DMS 273 (cell line): ENCODE results near the gene C2.

Experiments used
- DNase-seq: peaks from one replicate; lab custom pipeline; 2025; ENCODE audit not compliant: unreplicated experiment; lab: John Stamatoyannopoulos, UW

C2 gene

DNA sequence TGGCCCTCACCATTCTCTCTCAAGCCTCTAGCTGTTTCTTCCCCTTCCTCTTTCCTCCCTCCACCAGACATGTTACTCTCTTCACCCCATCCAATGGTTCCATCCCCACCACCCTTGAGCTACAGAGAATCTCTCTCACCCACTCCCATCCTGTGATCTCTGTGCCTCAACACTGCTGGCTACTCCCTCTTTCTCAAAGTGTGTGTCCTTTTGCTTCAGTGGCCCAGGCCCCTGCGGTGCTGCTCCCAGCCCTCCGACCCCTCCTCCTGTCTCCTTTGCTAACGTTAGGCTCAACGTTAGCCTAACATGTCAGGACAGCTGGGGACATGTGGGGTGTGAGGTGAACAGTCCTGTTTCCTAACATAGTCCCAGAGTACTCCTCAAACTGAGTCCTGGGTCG, 25.4 kb downstream of the C2 start:
- DNase-seq, result no peak

DNA sequence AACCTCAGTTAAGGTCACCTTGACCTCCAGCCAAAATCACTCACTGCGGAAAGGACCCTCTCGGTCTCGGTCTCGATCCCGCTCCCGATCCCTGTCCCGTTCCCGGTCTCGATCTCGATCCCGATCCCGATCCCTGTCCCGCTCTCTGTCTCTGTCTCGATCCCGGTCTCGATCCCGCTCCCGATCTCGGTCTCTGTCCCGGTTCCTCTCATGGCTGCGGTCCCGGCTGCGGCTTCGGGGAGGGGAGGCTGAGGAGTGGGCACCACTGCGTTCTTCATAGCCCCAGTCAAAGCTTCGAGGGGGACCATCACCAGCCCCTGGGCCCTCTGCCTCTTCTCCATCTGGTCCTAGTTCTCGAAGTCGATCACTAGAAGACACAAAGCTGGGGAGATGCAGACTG, 27.0 kb downstream of the C2 start:
- no peak for DNase-seq

DNA sequence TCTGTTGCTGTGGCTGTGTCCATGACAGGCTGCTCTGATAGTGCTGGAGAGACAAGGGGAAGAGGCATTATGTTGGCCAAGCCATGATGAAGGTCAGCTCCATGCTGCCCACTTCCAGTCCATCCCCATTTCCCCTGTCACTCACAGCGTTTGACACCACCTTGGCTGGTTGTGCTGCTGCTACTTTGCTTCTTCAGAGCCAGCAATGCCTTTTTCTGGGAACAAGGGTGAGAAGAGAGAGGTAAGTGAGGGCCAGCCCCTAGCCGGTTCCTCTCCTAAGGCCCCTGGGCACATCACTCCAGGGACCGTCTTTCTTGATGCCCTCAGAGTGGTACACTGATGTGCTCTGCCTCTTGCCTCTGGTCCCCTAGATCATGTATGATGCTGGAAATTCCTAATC, 29.3 kb downstream of the C2 start:
- DNase-seq, result no peak

DNA sequence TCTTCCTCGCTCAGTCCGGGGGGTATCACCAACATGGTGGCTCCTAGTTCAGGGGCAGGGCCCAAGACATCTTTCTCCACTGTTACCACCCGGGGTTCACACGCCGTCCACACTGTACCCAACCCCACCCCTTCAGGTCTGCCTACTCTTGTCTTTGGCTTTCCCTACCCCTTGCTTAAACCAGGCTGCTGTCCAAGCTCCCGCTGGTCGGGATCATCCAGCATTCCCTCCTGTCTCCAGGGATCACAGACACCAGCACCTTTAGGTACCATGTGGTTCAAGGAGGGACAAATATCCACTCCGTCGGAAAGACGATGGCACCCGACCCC, 30.9 kb downstream of the C2 start:
- no peak for DNase-seq

DNA sequence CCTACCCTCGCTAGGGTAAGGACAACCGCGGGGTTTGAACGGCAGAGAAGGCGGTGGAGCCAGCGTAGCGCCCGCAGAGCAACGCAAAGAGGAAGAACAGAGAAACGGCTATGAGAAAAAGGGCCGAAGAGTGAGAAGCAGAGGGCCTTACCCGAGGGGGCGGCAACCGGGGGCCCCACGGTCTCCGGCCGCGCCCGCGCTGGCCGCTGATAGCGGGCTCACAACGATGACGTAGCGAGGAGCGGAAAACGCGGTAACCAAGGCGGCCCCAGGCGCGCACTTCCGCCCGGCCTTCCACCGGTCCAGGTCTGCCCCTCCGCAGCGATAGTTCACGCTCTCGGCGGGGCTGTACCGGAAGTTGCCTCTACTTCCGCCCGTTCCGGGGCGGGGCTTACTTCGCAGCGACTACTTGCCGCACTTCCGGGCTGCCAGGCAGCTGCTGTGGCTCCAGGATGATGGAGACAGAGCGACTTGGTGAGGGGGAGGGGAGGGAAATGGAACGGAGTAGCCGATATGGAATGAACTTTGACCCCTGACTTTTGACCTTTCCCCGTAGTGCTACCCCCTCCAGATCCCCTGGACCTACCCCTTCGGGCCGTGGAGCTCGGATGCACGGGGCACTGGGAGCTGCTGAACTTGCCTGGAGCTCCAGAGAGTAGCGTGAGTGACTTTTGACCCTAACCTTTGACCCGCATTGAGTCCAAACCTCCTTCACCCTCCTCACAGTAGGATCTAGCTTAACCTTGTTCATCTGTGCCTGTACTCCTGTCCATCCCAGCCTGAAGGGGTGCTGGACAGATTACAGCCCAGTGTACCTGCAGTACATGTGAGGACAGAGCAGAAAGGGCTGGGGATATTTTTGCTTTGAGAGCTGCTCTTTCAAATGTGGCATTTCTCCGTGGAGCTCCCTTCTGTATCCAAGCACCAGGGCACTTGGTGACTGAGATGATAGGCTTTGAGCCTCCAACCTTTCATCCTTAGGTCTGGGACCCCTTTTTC, 31.5 kb downstream of the C2 start, which contains the start of the genes NELFE and SKIC2:
NELFE (minus strand) TSS at position 231 of the 999 bp plus-strand sequence. CDS start 525 bp downstream, outside the sequence.
SKIC2 (plus strand) TSS at position 435 of the 999 bp plus-strand sequence; CDS start at position 453, 18 bp downstream.
- DNase-seq, result peak; percentile 99

DNA sequence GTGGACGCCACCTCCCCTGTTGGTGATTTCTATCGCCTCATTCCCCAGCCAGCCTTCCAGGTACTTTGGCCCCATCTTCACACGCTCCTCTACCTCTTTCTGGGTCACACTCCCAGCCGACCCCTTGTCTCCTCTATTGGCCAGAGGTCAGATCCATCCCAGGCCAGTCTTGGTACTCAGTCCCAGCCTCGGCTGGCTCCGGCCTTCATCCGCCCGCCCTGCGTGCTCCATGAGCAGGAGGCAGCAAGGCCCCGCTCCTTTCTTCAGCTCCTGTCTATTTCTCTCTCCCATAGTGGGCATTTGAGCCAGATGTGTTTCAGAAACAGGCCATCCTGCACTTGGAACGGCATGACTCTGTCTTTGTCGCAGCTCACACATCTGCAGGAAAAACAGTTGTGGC, 34.1 kb downstream of the C2 start:
- DNase-seq, result no peak

DNA sequence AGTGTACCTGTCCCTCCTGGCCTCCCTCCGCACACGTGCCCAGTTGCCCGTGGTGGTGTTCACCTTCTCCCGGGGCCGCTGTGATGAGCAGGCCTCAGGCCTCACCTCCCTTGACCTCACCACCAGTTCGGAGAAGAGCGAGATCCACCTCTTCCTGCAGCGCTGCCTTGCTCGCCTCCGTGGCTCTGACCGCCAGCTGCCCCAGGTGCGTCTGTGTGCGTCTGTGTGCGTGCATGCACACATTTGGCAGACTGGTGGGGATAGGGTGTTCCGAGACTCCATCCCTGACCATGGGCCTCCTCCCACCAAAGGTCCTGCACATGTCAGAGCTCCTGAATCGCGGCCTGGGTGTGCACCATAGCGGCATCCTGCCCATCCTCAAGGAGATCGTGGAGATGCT, 36.4 kb downstream of the C2 start:
- no peak for DNase-seq

DNA sequence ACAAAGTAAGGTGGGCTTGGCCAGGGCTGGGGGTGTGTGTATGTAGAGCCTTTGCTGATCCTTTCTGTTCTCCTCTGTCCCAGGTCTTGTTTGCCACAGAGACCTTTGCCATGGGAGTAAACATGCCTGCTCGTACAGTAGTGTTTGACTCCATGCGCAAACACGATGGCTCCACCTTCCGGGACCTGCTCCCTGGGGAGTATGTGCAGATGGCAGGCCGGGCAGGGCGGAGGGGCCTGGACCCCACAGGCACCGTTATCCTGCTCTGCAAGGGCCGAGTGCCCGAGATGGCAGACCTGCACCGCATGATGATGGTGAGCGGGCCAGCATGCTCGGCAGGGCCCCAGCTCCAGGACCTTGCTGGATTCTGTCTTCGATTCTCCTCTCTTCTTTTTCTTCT, 38.2 kb downstream of the C2 start:
- no peak for DNase-seq

DNA sequence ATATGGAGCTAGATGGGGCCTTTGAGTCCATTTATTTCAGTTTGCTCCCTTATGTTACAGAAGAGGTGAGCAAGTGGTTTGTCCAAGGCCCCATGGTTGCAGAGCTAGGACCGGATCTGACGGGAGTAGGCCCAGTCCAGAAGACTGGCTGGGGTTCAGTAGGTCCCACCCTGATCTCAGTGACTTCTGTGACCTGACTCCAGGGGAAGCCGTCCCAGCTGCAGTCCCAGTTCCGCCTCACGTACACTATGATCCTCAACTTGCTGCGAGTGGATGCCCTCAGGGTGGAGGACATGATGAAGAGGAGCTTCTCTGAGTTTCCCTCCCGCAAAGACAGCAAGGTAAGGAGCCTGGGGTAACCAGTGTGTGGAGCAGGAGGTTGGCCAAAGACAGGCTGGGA, 39.0 kb downstream of the C2 start:
- DNase-seq, result no peak

DNA sequence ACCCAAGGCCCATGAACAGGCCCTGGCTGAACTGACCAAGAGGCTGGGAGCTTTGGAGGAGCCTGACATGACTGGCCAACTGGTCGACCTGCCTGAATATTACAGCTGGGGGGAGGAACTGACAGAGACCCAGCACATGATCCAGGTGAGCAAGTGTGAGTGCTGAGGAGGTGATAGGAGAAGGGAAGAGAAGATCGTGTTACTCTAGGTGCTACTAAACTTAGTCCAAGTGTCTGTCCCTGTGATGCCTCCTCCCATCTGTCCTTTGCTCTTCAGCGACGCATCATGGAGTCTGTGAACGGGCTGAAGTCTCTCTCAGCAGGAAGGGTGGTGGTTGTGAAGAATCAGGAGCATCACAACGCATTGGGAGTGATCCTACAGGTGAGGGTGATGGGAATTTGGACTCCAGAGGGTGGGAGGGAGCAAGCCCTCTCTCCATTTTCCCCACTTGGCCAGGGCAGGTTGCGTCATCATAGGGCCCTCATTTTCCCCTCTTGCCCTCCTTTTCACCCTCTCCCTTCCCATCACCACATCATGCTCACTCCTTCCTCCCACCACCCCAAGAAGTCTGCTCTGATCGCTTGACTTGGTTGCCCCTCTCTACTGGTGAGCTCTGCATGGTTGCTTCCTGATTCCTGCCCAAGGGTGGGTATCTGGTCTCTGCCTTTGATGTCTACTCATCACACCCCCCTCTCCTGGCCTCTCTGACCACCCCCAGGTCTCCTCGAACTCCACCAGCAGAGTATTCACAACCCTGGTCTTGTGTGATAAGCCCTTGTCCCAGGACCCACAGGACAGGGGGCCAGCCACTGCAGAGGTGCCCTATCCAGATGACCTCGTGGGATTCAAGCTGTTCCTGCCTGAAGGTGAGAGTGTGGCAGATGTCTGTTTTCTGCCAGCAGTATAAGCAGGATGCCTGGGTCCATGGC, 39.7 kb downstream of the C2 start:
- no peak for DNase-seq

DNA sequence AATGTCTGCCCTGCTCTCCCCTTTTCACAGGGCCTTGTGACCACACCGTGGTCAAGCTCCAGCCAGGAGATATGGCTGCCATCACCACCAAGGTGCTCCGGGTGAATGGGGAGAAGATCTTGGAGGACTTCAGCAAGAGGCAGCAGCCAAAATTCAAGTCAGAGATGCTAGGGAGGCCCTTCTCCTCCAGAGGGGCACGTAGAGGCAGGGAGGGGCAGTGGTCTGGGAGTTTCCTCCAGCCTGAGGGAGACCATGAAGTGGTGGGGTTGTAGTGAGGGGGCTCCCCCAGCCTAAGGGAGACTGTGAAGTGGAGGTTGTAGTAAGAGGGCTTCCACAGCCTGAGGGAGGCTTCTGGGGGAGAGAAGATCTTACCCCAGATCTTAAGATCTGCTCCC, 40.4 kb downstream of the C2 start:
- DNase-seq, result no peak

DNA sequence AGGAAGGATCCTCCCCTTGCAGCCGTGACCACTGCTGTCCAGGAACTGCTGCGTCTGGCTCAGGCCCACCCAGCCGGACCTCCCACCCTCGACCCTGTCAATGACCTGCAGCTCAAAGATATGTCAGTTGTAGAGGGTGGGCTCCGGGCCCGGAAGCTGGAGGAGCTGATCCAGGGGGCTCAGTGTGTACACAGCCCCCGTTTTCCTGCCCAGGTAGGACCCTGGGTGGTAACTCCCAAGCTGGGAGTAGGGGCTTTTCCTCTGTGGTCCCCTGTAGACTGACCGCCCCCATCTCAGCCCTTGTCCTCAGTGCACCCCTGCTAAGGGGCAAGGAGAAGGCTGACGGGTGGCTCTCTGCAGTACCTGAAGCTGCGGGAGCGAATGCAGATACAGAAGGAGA, 40.8 kb downstream of the C2 start:
- no peak for DNase-seq

DNA sequence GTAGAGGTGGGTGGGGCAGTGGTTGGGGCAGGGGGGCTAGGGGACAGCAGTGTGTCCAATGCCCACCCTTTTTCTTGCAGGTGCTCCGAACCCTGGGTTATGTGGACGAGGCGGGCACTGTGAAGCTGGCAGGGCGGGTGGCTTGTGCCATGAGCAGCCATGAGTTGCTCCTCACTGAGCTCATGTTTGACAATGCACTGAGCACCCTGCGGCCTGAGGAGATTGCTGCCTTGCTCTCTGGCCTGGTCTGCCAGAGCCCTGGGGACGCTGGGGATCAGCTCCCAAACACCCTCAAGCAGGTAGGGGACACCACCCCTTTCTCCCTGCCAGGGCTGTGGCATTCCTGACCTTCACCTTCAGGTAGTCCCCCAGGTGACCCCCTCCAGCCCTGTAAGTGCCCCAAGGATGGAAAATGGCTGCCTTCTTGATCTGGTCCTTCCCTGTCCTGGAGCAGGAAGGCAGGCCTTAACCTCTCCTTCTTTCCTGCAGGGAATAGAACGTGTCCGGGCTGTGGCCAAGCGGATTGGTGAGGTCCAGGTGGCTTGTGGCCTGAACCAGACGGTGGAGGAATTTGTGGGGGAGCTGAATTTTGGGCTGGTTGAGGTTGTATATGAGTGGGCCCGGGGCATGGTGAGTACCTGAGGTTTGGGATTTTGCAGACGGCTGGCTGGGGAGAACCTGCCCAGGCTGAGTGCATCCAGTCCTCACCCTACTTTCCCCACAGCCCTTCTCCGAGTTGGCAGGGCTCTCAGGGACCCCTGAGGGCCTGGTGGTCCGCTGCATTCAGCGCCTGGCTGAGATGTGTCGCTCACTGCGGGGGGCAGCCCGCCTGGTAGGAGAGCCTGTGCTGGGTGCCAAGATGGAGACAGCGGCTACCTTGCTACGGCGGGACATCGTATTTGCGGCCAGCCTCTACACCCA, 41.5 kb downstream of the C2 start:
- no peak for DNase-seq

DNA sequence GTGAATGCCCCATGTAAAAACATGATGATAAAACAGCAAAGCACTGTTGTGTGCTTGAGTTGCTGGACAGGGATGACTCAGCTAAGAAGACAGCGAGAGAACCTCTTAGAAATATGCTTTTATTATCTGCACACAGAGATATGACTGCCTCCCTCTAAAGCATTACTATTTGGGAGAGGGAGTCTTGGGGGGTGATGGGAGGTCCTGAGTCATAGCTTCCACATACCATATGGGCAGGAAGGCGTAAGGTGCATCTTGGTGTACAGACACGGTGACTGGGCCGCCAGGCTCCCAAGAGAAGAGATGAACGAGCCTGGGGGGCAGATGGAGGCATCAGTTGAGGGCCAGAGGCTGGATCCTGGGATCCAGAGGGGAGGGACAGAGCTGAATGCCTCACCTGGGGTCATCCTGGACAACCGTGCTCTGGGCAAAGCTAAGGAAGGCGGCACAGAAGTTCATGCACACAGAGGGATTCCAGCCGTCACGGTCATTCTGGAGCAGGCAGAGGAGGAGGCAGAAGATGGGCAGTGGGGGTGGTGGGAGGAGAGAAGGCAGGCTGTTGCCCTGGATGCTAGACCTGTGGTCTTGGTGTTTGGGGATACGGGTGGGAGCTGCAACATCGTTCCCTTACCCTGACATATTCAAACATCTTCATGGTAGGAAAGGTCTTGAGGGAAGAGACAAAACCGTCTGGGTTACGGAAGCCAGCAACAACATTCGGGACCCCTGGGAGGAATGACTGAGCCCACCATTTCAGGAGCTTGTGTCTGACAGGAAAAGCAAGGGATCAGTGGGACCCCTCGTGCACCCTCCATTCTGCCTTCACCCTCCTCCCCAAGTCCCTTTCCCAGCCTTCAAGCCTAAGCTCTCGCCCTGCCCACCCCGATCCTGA, 42.4 kb downstream of the C2 start:
- DNase-seq, result no peak

DNA sequence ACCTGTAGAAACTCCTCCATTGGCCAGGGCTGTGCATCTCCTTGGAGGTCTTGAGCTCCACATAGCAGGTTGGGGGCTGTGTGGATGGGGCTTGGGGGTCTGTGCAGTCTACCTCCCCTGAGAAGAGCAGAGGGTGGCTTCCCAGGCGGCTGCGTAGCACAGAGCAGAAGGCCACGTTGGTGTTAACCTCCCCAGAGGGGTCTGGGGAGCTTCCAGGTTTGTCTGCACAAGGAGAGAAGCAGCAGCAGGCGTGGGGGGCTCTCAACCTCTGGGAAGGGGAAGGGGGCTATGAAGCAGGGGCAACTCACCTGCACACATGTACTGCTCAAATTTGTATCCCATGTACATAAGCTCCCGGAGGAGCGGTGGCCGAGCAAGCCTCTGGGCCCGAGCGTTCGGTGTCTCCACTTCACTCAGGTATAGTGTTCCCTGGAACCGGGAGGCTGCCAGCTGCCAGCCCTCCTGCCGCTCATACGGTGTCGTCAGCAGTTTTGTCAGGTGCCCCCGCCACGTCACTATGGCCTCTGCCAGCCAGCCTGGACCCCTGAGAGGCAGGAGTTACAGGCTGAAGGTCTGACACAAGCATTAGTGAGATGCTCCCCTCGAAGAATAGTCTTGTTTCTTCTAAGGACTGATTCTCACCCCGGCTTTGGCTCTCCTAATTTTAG, 43.2 kb downstream of the C2 start:
- DNase-seq, result peak; percentile 75

DNA sequence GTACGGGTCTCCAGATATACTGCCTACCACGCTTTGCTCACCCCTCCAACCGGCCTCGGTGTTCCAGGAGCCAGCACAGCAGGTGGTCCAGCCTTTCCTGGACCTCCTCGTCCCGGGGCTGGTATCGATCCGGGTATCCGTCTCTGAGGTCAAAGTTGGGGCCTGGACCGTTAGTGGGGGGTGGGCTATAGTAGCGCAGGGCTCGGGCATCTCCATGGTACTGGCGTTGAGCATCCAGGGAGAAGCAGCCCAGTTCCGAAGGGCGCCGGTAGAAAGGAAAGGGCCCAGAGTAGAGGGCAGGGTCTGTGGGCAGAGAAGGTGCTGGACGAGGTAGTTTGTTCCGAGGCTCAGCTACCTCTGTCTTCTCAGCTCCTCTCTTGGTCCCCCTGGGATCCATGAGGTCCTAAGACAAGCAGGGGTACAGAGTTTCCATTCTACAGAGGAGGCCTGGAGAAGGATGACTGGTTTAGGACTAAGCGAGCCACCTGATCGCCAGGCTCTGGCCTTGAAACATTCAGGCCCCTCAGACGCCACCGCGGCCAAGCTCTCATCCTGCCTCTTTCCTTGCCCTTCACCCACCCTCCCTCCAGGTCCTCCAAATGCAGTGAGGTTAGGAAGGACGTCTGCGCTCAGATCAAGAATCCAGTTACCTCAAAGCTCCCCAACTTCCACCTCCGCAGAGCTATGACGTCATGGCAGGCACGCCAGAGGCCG, 43.9 kb downstream of the C2 start:
- DNase-seq, result no peak

DNA sequence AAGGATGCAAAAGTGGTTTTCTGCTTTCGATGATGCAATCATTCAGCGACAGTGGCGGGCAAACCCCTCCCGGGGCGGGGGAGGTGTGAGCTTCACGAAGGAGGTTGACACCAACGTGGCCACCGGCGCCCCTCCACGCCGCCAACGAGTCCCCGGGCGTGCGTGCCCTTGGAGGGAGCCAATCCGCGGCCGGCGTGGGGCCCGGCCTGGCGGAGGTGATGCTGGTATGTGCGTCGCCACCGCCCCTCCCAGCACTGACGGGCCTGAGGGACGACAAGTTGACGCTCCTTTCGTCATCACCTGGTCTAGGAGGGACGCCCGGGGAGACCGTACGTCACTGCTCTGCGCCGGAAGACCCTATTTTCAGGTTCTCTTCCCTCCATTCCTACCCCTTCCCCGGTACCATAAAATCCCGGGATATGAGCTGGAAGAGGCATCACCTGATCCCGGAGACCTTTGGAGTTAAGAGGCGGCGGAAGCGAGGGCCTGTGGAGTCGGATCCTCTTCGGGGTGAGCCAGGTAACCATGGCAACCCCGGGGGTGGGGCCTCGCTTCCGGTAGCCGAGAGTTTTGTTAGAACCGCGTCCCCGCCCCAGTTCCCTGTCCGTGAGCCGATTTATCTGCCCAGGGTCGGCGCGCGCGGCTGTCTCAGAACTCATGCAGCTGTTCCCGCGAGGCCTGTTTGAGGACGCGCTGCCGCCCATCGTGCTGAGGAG, 44.6 kb downstream of the C2 start, which contains the start of gene DXO:
DXO (minus strand) TSS at position 146 of the 716 bp plus-strand sequence. CDS start 463 bp downstream, outside the sequence.
- peak; percentile 99 for DNase-seq
